H1 (cell line): Measurements from ENCODE around the gene METRN. TPM values are rescaled to one million over a fixed set of nuclear protein-coding genes. Genes with fewer than 3 reads are reported as not detected.

Source experiments
- CTCF ChIA-PET: fragments of 300-600 bp; sonication (Branson Sonifier 250); formaldehyde crosslinking; loops from one replicate; lab custom pipeline; 2021; ENCODE audit not compliant: partially characterized antibody; lab: Charles Lee
- POLR2A ChIA-PET: fragments of 300-600 bp; sonication (Branson Sonifier 250); formaldehyde crosslinking; loops from one replicate; lab custom pipeline; 2021; ENCODE audit warnings: inconsistent platforms; ENCODE audit not compliant: partially characterized antibody; lab: Charles Lee
- DNase-seq, 2 experiments: peaks; one replicate each; pipeline versions ENCODE4 v3.0.0 to v3.0.0-alpha.2; 2010 to 2022; ENCODE audit warnings: low spot score in 2 of 2, low read depth in 1 of 2, mixed read lengths in 1 of 2
- FAIRE-seq: peaks from 2 replicates; lab custom pipeline; 2011; peaks lifted over from hg19 to GRCh38; lab: Jason Lieb, UNC
- H2AFZ ChIP-seq: 2 replicates; pipeline ENCODE4 v1.8.1; 2012; ENCODE audit warnings: low read length, inconsistent platforms
- H2AK5ac ChIP-seq: 2 replicates; pipeline ENCODE4 v1.6.1; 2013; ENCODE audit warnings: low read depth, low read length
- H2BK120ac ChIP-seq: replicated peaks from 2 replicates; pipeline ENCODE3; 2013; ENCODE audit warnings: low read depth, low read length, inconsistent platforms
- H2BK12ac ChIP-seq: 2 replicates; pipeline ENCODE4 v1.6.1; 2013; ENCODE audit warnings: low read depth, low read length
- H2BK15ac ChIP-seq: 2 replicates; pipeline ENCODE4 v1.6.1; 2013; ENCODE audit warnings: low read length
- H2BK20ac ChIP-seq: 2 replicates; pipeline ENCODE4 v1.6.1; 2013; ENCODE audit warnings: low read length
- H2BK5ac ChIP-seq: 2 replicates; pipeline ENCODE4 v1.6.1; 2013; ENCODE audit warnings: low read depth, low read length
- H3K14ac ChIP-seq: 2 replicates; pipeline ENCODE4 v1.6.1; 2013; ENCODE audit warnings: inconsistent platforms; ENCODE audit not compliant: insufficient read length
- H3K18ac ChIP-seq: 2 replicates; pipeline ENCODE4 v1.6.1; 2013; ENCODE audit warnings: low read length; ENCODE audit errors: extremely low read depth
- H3K23ac ChIP-seq: 2 replicates; pipeline ENCODE4 v1.6.1; 2013; ENCODE audit warnings: inconsistent platforms; ENCODE audit not compliant: insufficient read length
- H3K23me2 ChIP-seq: 2 replicates; pipeline ENCODE4 v1.6.1; 2013; ENCODE audit warnings: low read depth, low read length
- H3K27ac ChIP-seq: 2 replicates; pipeline ENCODE4 v1.6.1; 2011; ENCODE audit warnings: low read depth, low read length, inconsistent platforms
- H3K27me3 ChIP-seq, 4 experiments: replicated peaks in 1 of 4; 1 replicate in 1 of 4; 2 replicates in 3 of 4; pipeline versions ENCODE4 v1.6.1 to v1.8.1; 2011 to 2013; ENCODE audit warnings: low read length in 3 of 4, mild to moderate bottlenecking in 3 of 4, inconsistent platforms in 2 of 4, mixed read lengths in 2 of 4, moderate library complexity in 1 of 4; ENCODE audit not compliant: control insufficient read depth in 3 of 4, insufficient read depth in 3 of 4; ENCODE audit errors: extremely low read depth in 1 of 4
- H3K36me3 ChIP-seq, 4 experiments: 2 replicates each; pipeline versions ENCODE4 v1.6.1 to v1.8.1; 2011 to 2013; ENCODE audit warnings: mild to moderate bottlenecking in 4 of 4, low read length in 3 of 4, moderate library complexity in 2 of 4, control low read depth in 1 of 4, inconsistent platforms in 1 of 4; ENCODE audit not compliant: insufficient read depth in 4 of 4, control insufficient read depth in 2 of 4
- H3K4ac ChIP-seq: replicated peaks from 2 replicates; pipeline ENCODE3; 2013; ENCODE audit warnings: low read length, low read depth, mixed read lengths, inconsistent platforms; ENCODE audit not compliant: insufficient read length
- H3K4me1 ChIP-seq, 4 experiments: replicated peaks in 1 of 4; 1 replicate in 1 of 4; 2 replicates in 3 of 4; pipeline versions ENCODE4 v1.6.1 to v1.8.1; 2011 to 2013; ENCODE audit warnings: low read length in 3 of 4, inconsistent platforms in 2 of 4, mixed read lengths in 1 of 4; ENCODE audit not compliant: insufficient read depth in 4 of 4, control insufficient read depth in 3 of 4
- H3K4me2 ChIP-seq, 2 experiments: 2 replicates each; pipeline versions ENCODE4 v1.6.1 to v1.8.1; 2011 to 2013; ENCODE audit warnings: low read depth in 2 of 2, low read length in 2 of 2, control low read depth in 1 of 2, inconsistent platforms in 1 of 2, mild to moderate bottlenecking in 1 of 2; ENCODE audit not compliant: insufficient read depth in 1 of 2
- H3K4me3 ChIP-seq, 4 experiments: fragments of 200-600, 300-600 bp in 1 of 4; sonication (generic), shearing (Covaris generic), sonication (Bioruptor Twin) in 1 of 4; 2 replicates each; pipeline versions ENCODE4 v1.5.1 to v1.8.1; 2011 to 2016; ENCODE audit warnings: low read length in 4 of 4, low read depth in 3 of 4, control low read depth in 2 of 4, inconsistent platforms in 2 of 4, mild to moderate bottlenecking in 2 of 4, mixed read lengths in 1 of 4, moderate library complexity in 1 of 4; ENCODE audit not compliant: insufficient read depth in 2 of 4; ENCODE audit errors: extremely low read depth in 1 of 4
- H3K56ac ChIP-seq: replicated peaks from 2 replicates; pipeline ENCODE3; 2013; ENCODE audit warnings: low read depth, mild to moderate bottlenecking, mixed read lengths, low read length, inconsistent platforms; ENCODE audit not compliant: insufficient read length
- H3K79me1 ChIP-seq: 2 replicates; pipeline ENCODE4 v1.6.1; 2013; ENCODE audit warnings: low read depth, low read length, control low read depth
- H3K79me2 ChIP-seq, 2 experiments: 2 replicates each; pipeline versions ENCODE4 v1.6.1 to v1.8.1; 2012 to 2013; ENCODE audit warnings: low read length in 2 of 2, mild to moderate bottlenecking in 2 of 2, inconsistent platforms in 1 of 2; ENCODE audit not compliant: insufficient read depth in 2 of 2, control insufficient read depth in 1 of 2
- H3K9ac ChIP-seq, 4 experiments: replicated peaks in 1 of 4; 1 replicate in 1 of 4; 2 replicates in 3 of 4; pipeline versions ENCODE4 v1.6.1 to v1.8.1; 2011 to 2013; ENCODE audit warnings: low read depth in 3 of 4, low read length in 3 of 4, control low read depth in 2 of 4, mild to moderate bottlenecking in 2 of 4, moderate library complexity in 2 of 4, inconsistent platforms in 1 of 4; ENCODE audit errors: extremely low read depth in 1 of 4
- H3K9me3 ChIP-seq, 2 experiments: 2 replicates each; pipeline versions ENCODE4 v1.6.1 to v1.8.1; 2012 to 2013; ENCODE audit warnings: mild to moderate bottlenecking in 2 of 2, moderate library complexity in 2 of 2, control low read depth in 1 of 2, inconsistent platforms in 1 of 2, low read depth in 1 of 2, low read length in 1 of 2, mixed read lengths in 1 of 2; ENCODE audit not compliant: insufficient read depth in 2 of 2
- H4K20me1 ChIP-seq, 2 experiments: replicated peaks in 1 of 2; 2 replicates each; pipeline versions ENCODE3 to v1.8.1; 2011 to 2013; ENCODE audit warnings: inconsistent platforms in 2 of 2, low read length in 2 of 2, mild to moderate bottlenecking in 1 of 2; ENCODE audit not compliant: insufficient read depth in 2 of 2, control insufficient read depth in 1 of 2
- H4K5ac ChIP-seq: 2 replicates; pipeline ENCODE4 v1.6.1; 2013; ENCODE audit warnings: low read length, low read depth, mixed read lengths, inconsistent platforms; ENCODE audit not compliant: insufficient read length
- H4K8ac ChIP-seq: 2 replicates; pipeline ENCODE4 v1.8.0; 2013; ENCODE audit warnings: mild to moderate bottlenecking, moderate library complexity, low read length, inconsistent platforms; ENCODE audit not compliant: insufficient read depth; ENCODE audit errors: extremely low read depth
- H4K91ac ChIP-seq: replicated peaks from 2 replicates; pipeline ENCODE3; 2013; ENCODE audit warnings: low read length, mixed read lengths, inconsistent platforms; ENCODE audit not compliant: insufficient read length
- ATF2 ChIP-seq: IDR thresholded peaks from 2 replicates; pipeline ENCODE4 v1.6.1; 2012; ENCODE audit warnings: low read length, inconsistent platforms
- WGBS, 2 experiments: shearing (Covaris generic) in 1 of 2; methylation state at CpG; one replicate each; pipeline versions ENCODE4 v1.1.6 to v1.1.7; 2013 to 2015; ENCODE audit warnings: low lambda C conversion rate in 2 of 2, mixed read lengths in 2 of 2, inconsistent platforms in 1 of 2, low coverage in 1 of 2, missing lambda C conversion rate in 1 of 2; ENCODE audit not compliant: insufficient replicate concordance in 2 of 2, insufficient coverage in 1 of 2, insufficient read length in 1 of 2; ENCODE audit errors: extremely low coverage in 1 of 2, missing lambda C conversion rate in 1 of 2; 5-methylcytosine and 5-hydroxymethylcytosine counted together
- polyA plus RNA-seq, 7 experiments: library from polyadenylated mRNA; depleted of rRNA in 3 of 7; stranded (reverse) in 5 of 7; unstranded in 2 of 7; fragments of >200 nt in 5 of 7; fragments of 200-250 nt in 2 of 7; gene quantifications; 1 replicate in 5 of 7; 2 replicates in 1 of 7; 4 replicates in 1 of 7; pipeline versions ENCODE4 v1.2.1 to v1.2.3, GENCODE V29; 2011 to 2013; ENCODE audit warnings: missing spikeins in 2 of 7, mixed read lengths in 2 of 7
- total RNA-seq: library from RNA; stranded (reverse); fragmentation: NEBNext Ultra II Directional; extraction: Animal tissue kit (Norgen Biotek cat#: 25700); gene quantifications from 2 replicates; pipeline ENCODE4 v1.2.1, GENCODE V29; 2021

METRN gene
- total and polyA plus RNA-seq, 2 of the 8 experiments (the other 6 are each of a cell fraction or from before 2014, with no cell fraction given): 18.7 to 25.8 TPM

DNA sequence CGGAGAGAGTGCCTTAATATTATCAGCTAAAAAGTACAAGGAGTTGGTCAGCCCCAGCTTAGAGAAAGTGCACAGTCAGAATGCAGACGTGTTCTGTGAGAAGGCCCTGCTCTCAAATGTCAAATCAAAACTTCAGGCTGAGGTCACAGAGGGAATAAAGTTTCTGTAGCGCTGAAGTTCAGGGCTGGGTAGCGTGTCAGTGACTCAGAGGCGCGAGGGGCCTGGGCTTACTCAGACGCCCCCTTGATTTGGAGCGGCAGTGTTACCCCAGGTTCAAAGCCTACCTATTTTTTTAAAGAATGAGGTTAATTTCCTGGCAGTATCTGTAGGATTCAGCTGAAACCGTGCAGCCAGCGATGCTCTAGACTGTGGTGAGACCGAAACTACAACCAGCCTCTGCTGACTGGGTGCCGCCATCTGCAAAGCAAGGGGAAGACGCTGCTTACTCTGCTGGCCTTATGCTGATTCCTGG, 21.1 kb downstream of the METRN start:
- DNase-seq: no peak
- H3K36me3 ChIP-seq: peaks cover 0 to 3% (median 2%) of the 10 kb centered on the region in 4 experiments; a peak in 2 of 8 replicates
- 95% methylated on average over 13 of the region's 13 CpGs; no CpG with 5 or more reads in 1 of the 2 experiments for WGBS, 2 experiments

More for the DNA sequence above, 21.1 kb downstream of the METRN start:
- H3K23me2 ChIP-seq: peaks cover 7% of the 10 kb centered on the region; the same call in 1 of the 2 replicates
- no peak overlapping the region for H4K8ac ChIP-seq
- no peak overlapping the region for H3K4ac ChIP-seq
- H2BK120ac ChIP-seq: no peak overlapping the region
- H3K4me2 ChIP-seq: no peak overlapping the region
- FAIRE-seq: no peak
- no peak for TF ChIP-seq ATF2
- H2BK20ac ChIP-seq: no peak overlapping the region
- no peak overlapping the region for H3K18ac ChIP-seq
- H3K23ac ChIP-seq: no peak overlapping the region
- no peak overlapping the region for H3K14ac ChIP-seq
- peaks cover 0 to 9% (median 3%) of the 10 kb centered on the region in 4 experiments; a peak in 5 of 7 replicates for H3K4me1 ChIP-seq
- H3K56ac ChIP-seq: no peak overlapping the region
- no peaks in the 10 kb centered on the region for H3K79me1 ChIP-seq
- no peaks in the 10 kb centered on the region for H3K27me3 ChIP-seq
- no peak overlapping the region for H4K5ac ChIP-seq
- no peak overlapping the region for H2BK5ac ChIP-seq
- H2BK12ac ChIP-seq: no peak overlapping the region
- H4K20me1 ChIP-seq: peaks cover 2 to 8% of the 10 kb centered on the region in 2 experiments
- no peak overlapping the region for H4K91ac ChIP-seq
- H2BK15ac ChIP-seq: no peak overlapping the region
- ChIA-PET CTCF (interaction anchor here (0.6 to 35.8 kb wide), 7 partner anchors 9 to 49 kb away, joined by 4 to 977 read pairs (median 14); partner anchors contain the start of genes ANTKMT, CCDC78, CHTF18 and FBXL16), POLR2A (interaction anchor here (1.0 to 23.0 kb wide), 4 partner anchors 19 to 53 kb away, joined by 3 to 353 read pairs (median 4); partner anchors contain the start of genes ANTKMT, CCDC78, HAGHL and METRN)
- no peaks in the 10 kb centered on the region for H3K9me3 ChIP-seq
- H2AK5ac ChIP-seq: no peak overlapping the region
- H3K4me3 ChIP-seq: no peak overlapping the region
- no peak overlapping the region for H3K9ac ChIP-seq
- H3K79me2 ChIP-seq: no peaks in the 10 kb centered on the region
- H3K27ac ChIP-seq: no peak overlapping the region
- H2AFZ ChIP-seq: no peak overlapping the region
